ENCODE data around the gene CARD9.

Gene CARD9

GRCh38 chr9:136378170-136379002, 4.9 kb upstream of the CARD9 start:
- H3K9me3 ChIP-seq (ENCODE audit: control insufficient read depth, insufficient read depth, low read depth, low read length), result no peaks in the 10 kb centered on the region
- no peak for TF ChIP-seq ZNF416 (tag by site-specific recombination; IDR thresholded peaks at IDR 0.05)
- no peak for TF ChIP-seq ZNF366 (tag by site-specific recombination; conservative IDR thresholded peaks at IDR 0.05)
- no peak for TF ChIP-seq ZNF529 (tag by site-specific recombination; IDR thresholded peaks at IDR 0.05; ENCODE audit: insufficient replicate concordance)
- TF ChIP-seq ZBTB26 (tag by site-specific recombination; optimal IDR thresholded peaks at IDR 0.05), result no peak
- TF ChIP-seq, protein P1, sequence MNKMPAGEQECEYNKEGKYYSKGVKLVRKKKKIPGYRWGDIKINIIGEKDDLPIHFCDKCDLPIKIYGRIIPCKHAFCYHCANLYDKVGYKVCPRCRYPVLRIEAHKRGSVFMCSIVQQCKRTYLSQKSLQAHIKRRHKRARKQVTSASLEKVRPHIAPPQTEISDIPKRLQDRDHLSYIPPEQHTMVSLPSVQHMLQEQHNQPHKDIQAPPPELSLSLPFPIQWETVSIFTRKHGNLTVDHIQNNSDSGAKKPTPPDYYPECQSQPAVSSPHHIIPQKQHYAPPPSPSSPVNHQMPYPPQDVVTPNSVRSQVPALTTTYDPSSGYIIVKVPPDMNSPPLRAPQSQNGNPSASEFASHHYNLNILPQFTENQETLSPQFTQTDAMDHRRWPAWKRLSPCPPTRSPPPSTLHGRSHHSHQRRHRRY (tag by site-specific recombination; IDR thresholded peaks at IDR 0.05), result no peak
- no peak for TF ChIP-seq SCRT1 (tag by site-specific recombination; IDR thresholded peaks at IDR 0.05; ENCODE audit: borderline replicate concordance)
- TF ChIP-seq ZNF549 (tag by site-specific recombination; IDR thresholded peaks at IDR 0.05), result no peak
- TF ChIP-seq ZNF488 (tag by site-specific recombination; IDR thresholded peaks at IDR 0.05), result no peak
- TF ChIP-seq, protein P2, sequence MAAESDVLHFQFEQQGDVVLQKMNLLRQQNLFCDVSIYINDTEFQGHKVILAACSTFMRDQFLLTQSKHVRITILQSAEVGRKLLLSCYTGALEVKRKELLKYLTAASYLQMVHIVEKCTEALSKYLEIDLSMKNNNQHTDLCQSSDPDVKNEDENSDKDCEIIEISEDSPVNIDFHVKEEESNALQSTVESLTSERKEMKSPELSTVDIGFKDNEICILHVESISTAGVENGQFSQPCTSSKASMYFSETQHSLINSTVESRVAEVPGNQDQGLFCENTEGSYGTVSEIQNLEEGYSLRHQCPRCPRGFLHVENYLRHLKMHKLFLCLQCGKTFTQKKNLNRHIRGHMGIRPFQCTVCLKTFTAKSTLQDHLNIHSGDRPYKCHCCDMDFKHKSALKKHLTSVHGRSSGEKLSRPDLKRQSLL (tag by site-specific recombination; IDR thresholded peaks at IDR 0.05), result no peak
- no peak for TF ChIP-seq ZNF140 (tag by site-specific recombination; IDR thresholded peaks at IDR 0.05)
- TF ChIP-seq ZNF558 (tag by site-specific recombination; IDR thresholded peaks at IDR 0.05), result no peak
- TF ChIP-seq ZNF148 (tag by site-specific recombination; IDR thresholded peaks at IDR 0.05; ENCODE audit: borderline replicate concordance), result no peak
- no peak for TF ChIP-seq ZNF157 (tag by site-specific recombination; IDR thresholded peaks at IDR 0.05)
- no peak for TF ChIP-seq ATF2 (tag by site-specific recombination; IDR thresholded peaks at IDR 0.05; ENCODE audit: low read depth)
- TF ChIP-seq ZNF391 (tag by site-specific recombination; IDR thresholded peaks at IDR 0.05; ENCODE audit: borderline replicate concordance, low read depth), result no peak
- TF ChIP-seq ZNF629 (tag by site-specific recombination; IDR thresholded peaks at IDR 0.05), result no peak
- no peak overlapping the region for H3K4me3 ChIP-seq (ENCODE audit: low read depth, low read length)
- H3K4me1 ChIP-seq (ENCODE audit: control insufficient read depth, insufficient read depth, low read length), result no peaks in the 10 kb centered on the region
- CTCF ChIA-PET, result interaction anchor here (0.9 kb wide), 1 partner anchor 66 kb away, joined by 3 read pairs; no protein-coding TSS in a partner anchor
- H3K27ac ChIP-seq (ENCODE audit: extremely low read depth, low read depth, low read length), result no peak overlapping the region
- peaks cover 0 to 88% of the 10 kb centered on the region in 2 experiments; a peak in 1 of 3 replicates for H3K36me3 ChIP-seq (ENCODE audit: control insufficient read depth in 2 of 2, insufficient read depth in 1 of 2, low read length in 2 of 2)
- POLR2A ChIA-PET, result interaction anchor here (1.4 to 1.9 kb wide), 3 partner anchors 12 to 15 kb away, joined by 3 to 16 read pairs (median 5); partner anchors contain the start of gene DNLZ

Data from HEK293 (cell line).